ENCODE results near the gene PTCH2.
A peak's percentile ranks its signal among the peaks of the same experiment; 100 is the strongest.
"Not testable (repeated sequence)": the region's sequence is repeated elsewhere in the genome, so short reads cannot be mapped to it uniquely, and the experiment has no call there.

PTCH2 gene

GRCh38 chr1:44842862-44843655 lies at the start of gene PTCH2:
Gene PTCH2, minus strand, starts transcription at chr1:44843253. Its CDS starts 321 bp downstream, at chr1:44842932.
- peak; percentile 90 for DNase-seq

GRCh38 chr1:44890007-44890406 lies 47.0 kb upstream of the PTCH2 start:
- no peak for DNase-seq

- DNase-seq = no peak
These were observed 42.4 kb upstream of the PTCH2 start for GRCh38 chr1:44885406-44885805.

GRCh38 chr1:44884746-44885145 lies 41.7 kb upstream of the PTCH2 start:
- DNase-seq = no peak

GRCh38 chr1:44881011-44881632 lies 38.1 kb upstream of the PTCH2 start:
- no peak for DNase-seq

GRCh38 chr1:44874155-44874554 lies 31.1 kb upstream of the PTCH2 start:
- no peak for DNase-seq

GRCh38 chr1:44870096-44870495 lies 27.0 kb upstream of the PTCH2 start:
- no peak for DNase-seq

- no peak for DNase-seq
These were observed 24.7 kb upstream of the PTCH2 start for GRCh38 chr1:44867801-44868200.

GRCh38 chr1:44862829-44863401 lies 19.9 kb upstream of the PTCH2 start:
- no peak for DNase-seq

- no peak for DNase-seq
These were observed 17.9 kb upstream of the PTCH2 start for GRCh38 chr1:44860891-44861425.

GRCh38 chr1:44860331-44860730 lies 17.3 kb upstream of the PTCH2 start:
- no peak for DNase-seq

- DNase-seq = no peak
These were observed 14.4 kb upstream of the PTCH2 start for GRCh38 chr1:44857446-44857845.

- no peak for DNase-seq
These were observed 12.7 kb upstream of the PTCH2 start for GRCh38 chr1:44855742-44856141.

GRCh38 chr1:44854970-44855369 lies 11.9 kb upstream of the PTCH2 start:
- DNase-seq = no peak

GRCh38 chr1:44853201-44853600 lies 10.1 kb upstream of the PTCH2 start:
- DNase-seq = no peak

- no peak for DNase-seq
These were observed 8.3 kb upstream of the PTCH2 start for GRCh38 chr1:44851308-44851707.

GRCh38 chr1:44849575-44850132 lies 6.6 kb upstream of the PTCH2 start:
- no peak for DNase-seq

GRCh38 chr1:44848456-44849181 lies 5.6 kb upstream of the PTCH2 start:
- DNase-seq = no peak

- no peak for DNase-seq
These were observed 4.8 kb upstream of the PTCH2 start for GRCh38 chr1:44847845-44848244.

- no peak for DNase-seq
These were observed 3.9 kb upstream of the PTCH2 start for GRCh38 chr1:44846985-44847384.

GRCh38 chr1:44842486-44842861 lies 579 bp downstream of the PTCH2 start:
- DNase-seq = no peak

- no peak for DNase-seq
These were observed 3.5 kb downstream of the PTCH2 start for GRCh38 chr1:44839576-44839975.

GRCh38 chr1:44838294-44838693 lies 4.8 kb downstream of the PTCH2 start:
- DNase-seq = not testable (repeated sequence)
